Stimulated activated memory B cell treated with anti-CD40 and anti-IgM and Interleukin-4, amounts not matched to agents 10 μg/mL and 1 μg/mL and 100 μg/mL, for 72 hours (primary cell): ENCODE results near the gene ARHGAP42.

Source experiments
- ATAC-seq: fragments of 150-1000 bp; cut with Tn5 transposase; 2 replicates; pipeline ENCODE4 v1.10.0; 2021
- H3K27ac Mint-ChIP-seq: one replicate; pipeline ENCODE4 v1.8.0; 2022; ENCODE audit warnings: mild to moderate bottlenecking, mixed read lengths
- H3K27me3 Mint-ChIP-seq: one replicate; pipeline ENCODE4 v1.8.0; 2022; ENCODE audit warnings: mixed read lengths
- H3K36me3 Mint-ChIP-seq: one replicate; pipeline ENCODE4 v1.8.0; 2022; ENCODE audit warnings: mixed read lengths
- H3K4me1 Mint-ChIP-seq: one replicate; pipeline ENCODE4 v1.8.0; 2022; ENCODE audit warnings: mixed read lengths
- H3K4me3 Mint-ChIP-seq: one replicate; pipeline ENCODE4 v1.8.0; 2022; ENCODE audit warnings: mild to moderate bottlenecking, moderate library complexity, mixed read lengths
- H3K9me3 Mint-ChIP-seq: one replicate; pipeline ENCODE4 v1.8.0; 2022; ENCODE audit warnings: mixed read lengths

The ARHGAP42 gene

GRCh38 chr11:100830978-100831732 lies 144.1 kb downstream of the ARHGAP42 start:
- no peak overlapping the region for H3K27ac Mint-ChIP-seq
- no peaks in the 10 kb centered on the region for H3K36me3 Mint-ChIP-seq
- H3K4me3 Mint-ChIP-seq, result no peak overlapping the region
- no peaks in the 10 kb centered on the region for H3K27me3 Mint-ChIP-seq
- H3K9me3 Mint-ChIP-seq, result no peaks in the 10 kb centered on the region
- peaks cover 6% of the 10 kb centered on the region for H3K4me1 Mint-ChIP-seq
- ATAC-seq, result no peak

- no peak for ATAC-seq
- H3K36me3 Mint-ChIP-seq, result no peaks in the 10 kb centered on the region
- H3K9me3 Mint-ChIP-seq, result no peaks in the 10 kb centered on the region
- H3K4me3 Mint-ChIP-seq, result no peak overlapping the region
- peaks cover 6% of the 10 kb centered on the region for H3K4me1 Mint-ChIP-seq
- no peak overlapping the region for H3K27ac Mint-ChIP-seq
- no peaks in the 10 kb centered on the region for H3K27me3 Mint-ChIP-seq
Measured at GRCh38 chr11:100831929-100832494, 144.9 kb downstream of the ARHGAP42 start.

DNA sequence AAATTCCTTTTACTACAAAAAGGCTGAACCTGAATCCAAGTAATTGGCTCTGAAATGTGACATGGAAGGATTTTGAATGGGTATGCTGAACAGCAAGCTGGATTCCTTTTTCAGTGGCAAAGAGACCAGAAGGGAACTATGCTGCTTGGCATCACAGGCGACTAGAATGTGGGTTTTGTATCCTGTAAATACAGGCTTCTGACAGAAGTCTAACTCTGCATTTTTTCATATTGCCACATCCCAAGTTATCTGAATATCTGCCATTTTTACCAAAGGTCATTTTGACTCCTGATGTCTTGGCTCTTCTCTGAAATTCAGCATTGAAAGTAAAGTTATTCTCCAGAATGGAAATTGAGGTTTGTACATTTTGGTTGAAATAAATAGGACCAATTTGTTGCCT lies 145.7 kb downstream of the ARHGAP42 start:
- H3K4me3 Mint-ChIP-seq, result no peak overlapping the region
- H3K36me3 Mint-ChIP-seq, result no peaks in the 10 kb centered on the region
- no peak overlapping the region for H3K27ac Mint-ChIP-seq
- no peak for ATAC-seq
- no peaks in the 10 kb centered on the region for H3K27me3 Mint-ChIP-seq
- H3K9me3 Mint-ChIP-seq, result no peaks in the 10 kb centered on the region
- peaks cover under 1% of the 10 kb centered on the region for H3K4me1 Mint-ChIP-seq

DNA sequence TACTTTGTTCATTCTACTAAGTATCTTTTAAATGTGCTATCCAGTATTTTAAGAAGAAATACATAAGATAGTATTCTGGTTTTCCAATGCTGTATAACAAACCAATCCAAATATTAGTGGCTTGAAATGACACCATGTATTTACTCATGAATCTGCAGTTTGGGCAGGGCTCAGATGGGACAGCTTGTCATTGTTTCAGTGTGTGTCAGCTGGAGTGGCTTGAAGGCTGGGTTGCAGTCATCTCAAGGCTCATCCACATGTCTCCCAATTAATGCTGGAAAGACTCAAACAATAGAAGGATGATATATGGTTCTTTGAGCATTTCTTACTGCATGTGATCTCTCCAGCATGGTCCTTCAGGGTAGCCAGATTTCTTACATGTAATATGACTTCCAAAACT lies 146.2 kb downstream of the ARHGAP42 start:
- Mint-ChIP-seq H3K27ac (no peak overlapping the region), H3K9me3 (no peaks in the 10 kb centered on the region), H3K36me3 (no peaks in the 10 kb centered on the region), H3K27me3 (no peaks in the 10 kb centered on the region), H3K4me1 (no peaks in the 10 kb centered on the region), H3K4me3 (no peak overlapping the region)
- ATAC-seq, result no peak

DNA sequence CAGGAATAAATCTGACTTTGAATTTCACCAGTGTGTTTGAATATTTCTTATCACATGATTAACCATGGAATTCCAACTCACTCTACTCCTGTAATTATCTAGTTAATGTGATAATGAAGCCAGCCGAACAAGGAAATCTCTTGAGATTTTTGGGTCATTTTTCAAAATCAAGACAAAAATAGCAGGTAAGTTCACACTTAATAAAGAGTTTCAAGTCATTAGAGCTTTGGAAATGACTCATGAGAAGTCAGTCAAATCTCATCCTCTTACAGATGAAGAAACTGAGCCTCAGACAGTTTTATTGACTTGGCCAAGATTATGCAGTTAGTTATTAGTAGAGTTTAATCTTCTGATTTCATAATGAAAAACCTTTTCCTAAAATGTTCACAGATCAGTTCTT lies 148.8 kb downstream of the ARHGAP42 start:
- Mint-ChIP-seq H3K36me3 (peaks cover 6% of the 10 kb centered on the region), H3K9me3 (peaks cover 3% of the 10 kb centered on the region)

DNA sequence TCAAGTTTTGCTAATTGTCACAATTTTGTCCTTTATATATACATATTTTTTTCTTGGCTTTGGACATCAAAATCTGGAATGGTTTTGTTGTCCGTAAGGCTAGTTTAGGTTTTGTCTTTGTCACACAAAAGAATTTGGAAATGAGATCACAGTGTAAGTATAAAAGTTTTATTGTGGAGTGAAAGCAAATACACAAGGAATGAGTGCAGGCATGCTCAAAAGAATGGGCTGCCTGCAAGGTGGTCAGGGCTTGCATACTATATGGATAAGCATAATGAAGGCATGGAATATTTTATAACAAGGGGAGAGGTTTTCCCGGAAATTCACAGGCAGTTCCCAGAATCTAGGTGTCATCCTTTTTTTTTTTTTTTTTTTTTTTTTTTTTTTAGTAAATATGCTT lies 150.2 kb downstream of the ARHGAP42 start:
- no peak overlapping the region for H3K4me3 Mint-ChIP-seq
- no peaks in the 10 kb centered on the region for H3K4me1 Mint-ChIP-seq
- no peak for ATAC-seq
- H3K9me3 Mint-ChIP-seq, result peaks cover 3% of the 10 kb centered on the region
- no peaks in the 10 kb centered on the region for H3K27me3 Mint-ChIP-seq
- H3K36me3 Mint-ChIP-seq, result peaks cover 6% of the 10 kb centered on the region
- no peak overlapping the region for H3K27ac Mint-ChIP-seq

More for the DNA sequence above, 148.8 kb downstream of the ARHGAP42 start:
- no peak overlapping the region for H3K27ac Mint-ChIP-seq
- ATAC-seq, result no peak
- no peak overlapping the region for H3K4me3 Mint-ChIP-seq
- H3K27me3 Mint-ChIP-seq, result no peaks in the 10 kb centered on the region
- H3K4me1 Mint-ChIP-seq, result no peaks in the 10 kb centered on the region

- peaks cover 12% of the 10 kb centered on the region for H3K36me3 Mint-ChIP-seq
- no peak overlapping the region for H3K4me3 Mint-ChIP-seq
Measured at GRCh38 chr11:100841711-100842407, 154.8 kb downstream of the ARHGAP42 start.

GRCh38 chr11:100847696-100848216 lies 160.7 kb downstream of the ARHGAP42 start:
- Mint-ChIP-seq H3K4me1 (no peaks in the 10 kb centered on the region), H3K9me3 (no peaks in the 10 kb centered on the region), H3K36me3 (peaks cover 2% of the 10 kb centered on the region), H3K4me3 (no peak overlapping the region), H3K27ac (no peak overlapping the region), H3K27me3 (no peaks in the 10 kb centered on the region)
- ATAC-seq, result no peak

More at GRCh38 chr11:100841711-100842407, 154.8 kb downstream of the ARHGAP42 start:
- H3K9me3 Mint-ChIP-seq, result peaks cover 3% of the 10 kb centered on the region
- no peaks in the 10 kb centered on the region for H3K27me3 Mint-ChIP-seq
- H3K4me1 Mint-ChIP-seq, result no peaks in the 10 kb centered on the region
- no peak for ATAC-seq
- no peak overlapping the region for H3K27ac Mint-ChIP-seq

DNA sequence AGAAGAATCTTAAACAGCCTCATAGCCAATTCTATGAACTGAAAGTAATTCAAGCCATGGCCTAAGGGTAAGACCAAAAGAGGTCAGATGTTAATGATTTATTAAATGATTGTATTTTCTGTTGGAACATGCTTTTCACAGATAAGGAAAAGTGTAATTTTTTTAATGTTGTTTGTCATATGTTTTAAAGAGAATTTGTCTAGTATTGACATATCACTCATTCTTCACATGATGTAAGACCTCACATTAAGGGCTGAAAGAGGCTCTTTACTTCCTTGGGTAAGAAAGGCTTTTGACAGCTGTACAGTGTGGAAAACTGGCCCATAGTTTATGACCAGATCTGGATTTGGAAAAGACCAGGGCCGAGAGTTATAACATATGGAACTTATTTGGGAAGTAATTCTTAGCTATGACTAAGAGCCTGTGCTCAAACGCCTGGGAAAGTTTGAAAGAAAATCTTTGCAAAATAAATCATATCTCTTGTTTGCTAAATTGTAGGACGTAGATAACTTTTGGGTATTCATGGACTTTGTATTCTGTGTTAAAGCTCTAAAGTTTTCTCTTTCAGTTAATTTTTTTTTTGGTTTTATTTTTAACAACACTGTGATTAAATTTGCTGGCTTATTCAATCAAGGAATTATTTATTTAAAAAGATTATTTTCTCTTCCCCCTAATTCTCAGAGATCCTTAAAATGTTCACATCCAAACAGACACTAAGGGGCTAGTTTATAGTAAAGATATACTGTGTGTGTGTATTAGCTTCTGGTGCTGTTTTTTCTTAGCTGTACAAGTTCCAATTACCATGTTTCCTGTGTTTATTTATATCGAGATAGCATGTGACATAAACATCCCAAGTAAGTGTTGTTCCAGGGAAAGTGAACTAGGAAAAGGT lies 162.2 kb downstream of the ARHGAP42 start:
- no peak overlapping the region for H3K4me3 Mint-ChIP-seq
- no peak for ATAC-seq
- H3K27me3 Mint-ChIP-seq, result no peaks in the 10 kb centered on the region
- H3K9me3 Mint-ChIP-seq, result no peaks in the 10 kb centered on the region
- H3K4me1 Mint-ChIP-seq, result no peaks in the 10 kb centered on the region
- H3K27ac Mint-ChIP-seq, result no peak overlapping the region
- no peaks in the 10 kb centered on the region for H3K36me3 Mint-ChIP-seq

GRCh38 chr11:100849901-100850235 lies 162.8 kb downstream of the ARHGAP42 start:
- Mint-ChIP-seq H3K36me3 (no peaks in the 10 kb centered on the region), H3K27me3 (no peaks in the 10 kb centered on the region), H3K9me3 (no peaks in the 10 kb centered on the region), H3K4me3 (no peak overlapping the region), H3K4me1 (no peaks in the 10 kb centered on the region), H3K27ac (no peak overlapping the region)
- no peak for ATAC-seq

- Mint-ChIP-seq H3K9me3 (no peaks in the 10 kb centered on the region), H3K27ac (no peak overlapping the region), H3K27me3 (no peaks in the 10 kb centered on the region), H3K4me1 (no peaks in the 10 kb centered on the region), H3K4me3 (no peak overlapping the region), H3K36me3 (no peaks in the 10 kb centered on the region)
- ATAC-seq, result no peak
Measured at GRCh38 chr11:100851147-100851546, 164.1 kb downstream of the ARHGAP42 start.

- Mint-ChIP-seq H3K9me3 (no peaks in the 10 kb centered on the region), H3K27ac (no peak overlapping the region), H3K4me1 (no peaks in the 10 kb centered on the region), H3K36me3 (no peaks in the 10 kb centered on the region), H3K27me3 (no peaks in the 10 kb centered on the region), H3K4me3 (no peak overlapping the region)
- ATAC-seq, result no peak
Measured at GRCh38 chr11:100851584-100852152, 164.6 kb downstream of the ARHGAP42 start.

DNA sequence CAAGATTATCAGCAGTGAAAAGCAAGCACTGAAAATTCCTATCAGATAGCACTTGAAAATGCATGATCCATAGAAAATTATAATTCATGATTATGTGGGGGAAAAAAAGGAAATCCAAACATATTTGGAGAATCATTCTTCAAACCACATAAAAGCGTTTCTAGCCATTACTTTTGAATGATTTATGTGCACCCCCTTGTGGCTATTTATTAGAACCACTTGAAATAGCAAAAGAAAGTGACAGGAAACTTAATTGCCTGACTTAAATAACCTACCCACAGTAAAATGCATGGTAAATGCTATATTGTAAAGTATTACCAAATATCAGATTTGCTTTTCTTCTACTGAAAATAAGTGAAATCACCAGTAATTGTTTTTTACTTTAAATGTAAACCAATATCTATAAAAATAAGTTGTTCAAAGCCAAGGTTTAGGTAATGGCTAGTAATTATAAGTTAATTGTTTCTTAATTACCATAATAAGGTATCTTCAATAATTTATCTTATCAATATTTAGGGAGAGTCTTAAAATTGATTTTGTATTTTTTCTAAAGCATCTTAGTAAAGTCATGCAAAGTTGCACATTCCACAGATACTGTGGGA lies 168.5 kb downstream of the ARHGAP42 start:
- no peak for ATAC-seq
- no peaks in the 10 kb centered on the region for H3K9me3 Mint-ChIP-seq
- H3K27ac Mint-ChIP-seq, result no peak overlapping the region
- H3K4me1 Mint-ChIP-seq, result no peaks in the 10 kb centered on the region
- H3K27me3 Mint-ChIP-seq, result no peaks in the 10 kb centered on the region
- H3K36me3 Mint-ChIP-seq, result peaks cover 6% of the 10 kb centered on the region
- H3K4me3 Mint-ChIP-seq, result no peak overlapping the region

DNA sequence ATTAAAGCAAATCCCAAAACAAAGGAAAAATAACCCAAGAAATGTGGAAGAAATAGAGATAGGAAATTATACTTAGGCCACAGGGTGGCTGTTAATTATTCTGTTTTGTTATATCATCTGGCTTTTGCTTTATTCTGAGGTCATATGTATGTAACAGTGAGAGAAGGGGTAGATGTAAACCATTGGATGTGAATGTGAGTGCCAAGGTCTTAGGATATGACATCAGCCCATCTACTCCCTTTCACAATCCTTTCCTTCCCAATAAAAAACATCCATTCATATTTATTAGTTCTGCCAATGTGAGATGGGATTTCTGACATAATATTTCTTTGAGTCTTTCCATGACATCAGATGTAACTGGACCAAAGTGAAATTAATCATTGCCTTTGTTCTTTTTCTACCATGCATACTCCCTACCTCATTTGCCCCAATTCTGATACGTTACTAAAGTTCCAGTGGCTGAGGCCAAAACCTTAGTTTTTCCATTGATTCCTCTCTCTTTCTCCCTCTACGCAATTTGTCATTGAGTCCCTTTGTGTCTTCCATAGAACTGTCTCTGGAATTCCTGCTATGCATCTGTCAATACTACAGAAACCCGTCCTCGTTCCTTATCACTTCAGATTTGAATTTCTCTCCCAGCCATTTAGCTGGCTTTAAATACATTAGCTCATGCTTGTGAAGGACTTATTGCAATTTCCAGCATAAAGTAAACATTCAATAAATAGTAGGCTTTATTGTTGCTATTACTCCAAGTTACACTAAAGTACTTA lies 170.3 kb downstream of the ARHGAP42 start:
- no peak overlapping the region for H3K4me3 Mint-ChIP-seq
- H3K27me3 Mint-ChIP-seq, result no peaks in the 10 kb centered on the region
- H3K9me3 Mint-ChIP-seq, result no peaks in the 10 kb centered on the region
- no peaks in the 10 kb centered on the region for H3K4me1 Mint-ChIP-seq
- no peak for ATAC-seq
- H3K36me3 Mint-ChIP-seq, result peaks cover 19% of the 10 kb centered on the region
- H3K27ac Mint-ChIP-seq, result no peak overlapping the region
